ENCODE data around the gene PRKCE. TPM values are rescaled to one million over a fixed set of nuclear protein-coding genes. Genes with fewer than 3 reads are reported as not detected.

The PRKCE gene
- total RNA-seq, 4 donors from 2014 or later, result 20.0 to 29.7 (median 25.2) TPM

- Histone ChIP-seq H3K36me3 (no peaks in the 10 kb centered on the region), H3K9me3 (no peaks in the 10 kb centered on the region), H3K4me3 (no peak overlapping the region), H3K27ac (no peak overlapping the region), H3K27me3 (no peaks in the 10 kb centered on the region), H3K4me1 (no peaks in the 10 kb centered on the region)
- no peak for TF ChIP-seq POLR2A (IDR thresholded peaks at IDR 0.05)
- no peak for TF ChIP-seq CTCF (IDR thresholded peaks at IDR 0.05)
- no peak for DNase-seq
Observed at GRCh38 chr2:46094689-46095088, 443.2 kb downstream of the PRKCE start.

GRCh38 chr2:46095830-46096229, 444.4 kb downstream of the PRKCE start:
- no peaks in the 10 kb centered on the region for H3K9me3 ChIP-seq
- no peak overlapping the region for H3K4me3 ChIP-seq
- H3K4me1 ChIP-seq, result no peaks in the 10 kb centered on the region
- DNase-seq, result no peak
- H3K27me3 ChIP-seq, result no peaks in the 10 kb centered on the region
- TF ChIP-seq CTCF (IDR thresholded peaks at IDR 0.05), result no peak
- TF ChIP-seq POLR2A (IDR thresholded peaks at IDR 0.05), result no peak
- no peak overlapping the region for H3K27ac ChIP-seq
- H3K36me3 ChIP-seq, result no peaks in the 10 kb centered on the region

- no peak for DNase-seq
- Histone ChIP-seq H3K27ac (no peak overlapping the region), H3K9me3 (no peaks in the 10 kb centered on the region), H3K27me3 (no peaks in the 10 kb centered on the region), H3K4me3 (no peak overlapping the region), H3K4me1 (no peaks in the 10 kb centered on the region), H3K36me3 (no peaks in the 10 kb centered on the region)
- TF ChIP-seq CTCF (IDR thresholded peaks at IDR 0.05), result no peak
- TF ChIP-seq POLR2A (IDR thresholded peaks at IDR 0.05), result no peak
Observed at GRCh38 chr2:46096260-46096659, 444.8 kb downstream of the PRKCE start.

- Histone ChIP-seq H3K36me3 (no peaks in the 10 kb centered on the region), H3K4me3 (no peak overlapping the region), H3K27ac (peak overlapping the region in 2 of 4 donors; percentile 62 to 63), H3K9me3 (no peaks in the 10 kb centered on the region), H3K27me3 (no peaks in the 10 kb centered on the region), H3K4me1 (no peaks in the 10 kb centered on the region)
- no peak for TF ChIP-seq CTCF (IDR thresholded peaks at IDR 0.05)
- TF ChIP-seq POLR2A (IDR thresholded peaks at IDR 0.05), result no peak
- peak in 2 of 3 donors; percentile 20 to 63 for DNase-seq
Observed at GRCh38 chr2:46097714-46098480, 446.4 kb downstream of the PRKCE start.

GRCh38 chr2:46098621-46099062, 447.2 kb downstream of the PRKCE start:
- Histone ChIP-seq H3K9me3 (no peaks in the 10 kb centered on the region), H3K36me3 (no peaks in the 10 kb centered on the region), H3K27ac (peak overlapping the region in 2 of 4 donors; percentile 62 to 63), H3K27me3 (no peaks in the 10 kb centered on the region), H3K4me3 (no peak overlapping the region), H3K4me1 (no peaks in the 10 kb centered on the region)
- DNase-seq, result no peak
- TF ChIP-seq POLR2A (IDR thresholded peaks at IDR 0.05) (no peak), CTCF (IDR thresholded peaks at IDR 0.05) (no peak)
